ENCODE measurements around the gene CDKN1A.

The CDKN1A gene

DNA sequence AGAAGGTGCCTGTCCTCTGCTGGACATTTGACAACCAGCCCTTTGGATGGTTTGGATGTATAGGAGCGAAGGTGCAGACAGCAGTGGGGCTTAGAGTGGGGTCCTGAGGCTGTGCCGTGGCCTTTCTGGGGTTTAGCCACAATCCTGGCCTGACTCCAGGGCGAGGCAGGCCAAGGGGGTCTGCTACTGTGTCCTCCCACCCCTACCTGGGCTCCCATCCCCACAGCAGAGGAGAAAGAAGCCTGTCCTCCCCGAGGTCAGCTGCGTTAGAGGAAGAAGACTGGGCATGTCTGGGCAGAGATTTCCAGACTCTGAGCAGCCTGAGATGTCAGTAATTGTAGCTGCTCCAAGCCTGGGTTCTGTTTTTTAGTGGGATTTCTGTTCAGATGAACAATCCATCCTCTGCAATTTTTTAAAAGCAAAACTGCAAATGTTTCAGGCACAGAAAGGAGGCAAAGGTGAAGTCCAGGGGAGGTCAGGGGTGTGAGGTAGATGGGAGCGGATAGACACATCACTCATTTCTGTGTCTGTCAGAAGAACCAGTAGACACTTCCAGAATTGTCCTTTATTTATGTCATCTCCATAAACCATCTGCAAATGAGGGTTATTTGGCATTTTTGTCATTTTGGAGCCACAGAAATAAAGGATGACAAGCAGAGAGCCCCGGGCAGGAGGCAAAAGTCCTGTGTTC, 1.3 kb upstream of the CDKN1A start:
- DNase-seq (ENCODE audit: low read depth), result no peak

DNA sequence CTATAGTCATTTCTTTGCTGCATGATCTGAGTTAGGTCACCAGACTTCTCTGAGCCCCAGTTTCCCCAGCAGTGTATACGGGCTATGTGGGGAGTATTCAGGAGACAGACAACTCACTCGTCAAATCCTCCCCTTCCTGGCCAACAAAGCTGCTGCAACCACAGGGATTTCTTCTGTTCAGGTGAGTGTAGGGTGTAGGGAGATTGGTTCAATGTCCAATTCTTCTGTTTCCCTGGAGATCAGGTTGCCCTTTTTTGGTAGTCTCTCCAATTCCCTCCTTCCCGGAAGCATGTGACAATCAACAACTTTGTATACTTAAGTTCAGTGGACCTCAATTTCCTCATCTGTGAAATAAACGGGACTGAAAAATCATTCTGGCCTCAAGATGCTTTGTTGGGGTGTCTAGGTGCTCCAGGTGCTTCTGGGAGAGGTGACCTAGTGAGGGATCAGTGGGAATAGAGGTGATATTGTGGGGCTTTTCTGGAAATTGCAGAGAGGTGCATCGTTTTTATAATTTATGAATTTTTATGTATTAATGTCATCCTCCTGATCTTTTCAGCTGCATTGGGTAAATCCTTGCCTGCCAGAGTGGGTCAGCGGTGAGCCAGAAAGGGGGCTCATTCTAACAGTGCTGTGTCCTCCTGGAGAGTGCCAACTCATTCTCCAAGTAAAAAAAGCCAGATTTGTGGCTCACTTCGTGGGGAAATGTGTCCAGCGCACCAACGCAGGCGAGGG, 594 bp upstream of the CDKN1A start:
- DNase-seq (ENCODE audit: low read depth), result no peak

DNA sequence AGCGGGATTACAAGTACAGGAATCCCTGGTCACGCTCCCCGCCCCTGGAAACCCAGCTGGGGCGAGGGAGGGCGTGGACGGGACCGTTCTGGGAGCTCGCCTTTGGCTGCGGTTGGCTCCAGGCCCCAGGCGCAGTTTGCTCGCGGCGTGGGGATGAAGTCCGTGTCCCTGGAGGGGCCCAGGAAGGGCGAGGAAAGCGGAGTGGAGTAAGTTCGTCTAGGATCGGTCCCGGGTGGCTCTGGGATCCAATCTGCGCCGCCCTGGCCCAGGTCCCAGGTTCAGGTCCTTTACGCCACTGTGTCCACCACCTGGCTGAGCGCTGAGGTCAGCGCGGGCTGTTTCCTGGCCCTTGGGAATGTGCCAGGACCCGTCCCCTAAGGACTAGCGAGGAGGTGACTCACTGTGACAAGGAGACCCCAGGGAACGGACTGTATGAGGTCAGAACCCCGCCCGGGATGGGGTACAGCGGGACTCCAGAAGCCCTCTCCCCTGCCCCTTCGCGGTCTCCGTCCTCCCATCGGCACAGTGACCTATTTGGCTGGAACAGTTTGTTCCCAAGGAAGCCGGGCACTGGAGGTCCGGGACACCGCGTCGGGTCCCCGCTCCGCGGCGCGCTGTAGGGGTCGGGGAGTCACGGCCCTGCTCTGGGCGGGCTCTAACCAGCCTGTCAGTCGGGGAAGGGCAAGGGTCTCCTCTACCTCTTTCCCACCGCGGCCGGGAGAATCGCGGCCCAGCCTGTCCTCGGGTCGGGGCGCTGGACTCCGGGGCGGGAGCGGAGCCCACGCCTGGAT, 724 bp downstream of the CDKN1A start:
- DNase-seq (ENCODE audit: low read depth), result no peak

DNA sequence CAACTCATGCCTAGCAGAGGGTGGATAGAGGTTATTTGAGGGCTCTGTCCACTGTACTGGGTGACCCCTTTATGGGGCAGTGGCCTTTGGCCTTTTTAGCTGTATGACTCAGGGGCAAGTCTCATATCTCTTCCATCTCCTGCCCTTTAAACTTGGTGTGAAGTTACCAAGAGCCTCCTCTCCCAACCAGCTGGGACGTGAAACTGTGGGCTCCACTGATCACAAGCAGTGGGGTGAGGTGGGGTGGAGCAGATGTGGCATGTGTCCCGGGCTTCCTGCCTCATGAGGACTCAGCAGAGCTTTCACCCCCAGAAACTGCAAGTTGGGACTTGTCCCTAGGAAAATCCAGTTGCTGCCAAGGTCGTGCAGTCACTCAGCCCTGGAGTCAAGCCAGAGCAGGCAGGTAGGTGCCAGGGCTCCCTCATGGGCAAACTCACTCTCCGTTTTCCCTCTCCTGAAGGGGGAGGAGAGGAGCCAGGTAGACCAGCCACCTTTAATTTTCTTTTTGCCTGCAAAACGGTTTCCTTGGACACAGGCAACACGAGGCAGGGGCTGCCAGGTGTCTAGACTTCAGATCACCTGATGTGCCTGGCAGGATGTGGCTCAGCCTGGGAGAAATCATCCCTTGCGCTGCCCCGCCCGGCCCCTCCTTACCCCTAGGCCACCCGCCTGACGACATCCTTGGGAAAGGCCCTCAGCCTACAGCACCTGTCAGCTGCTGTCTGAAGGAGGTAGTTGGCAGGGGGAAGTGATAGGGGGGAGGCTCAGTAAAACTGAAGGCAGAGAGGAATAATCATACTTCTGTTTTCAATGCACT, 4.0 kb downstream of the CDKN1A start:
- no peak for DNase-seq (ENCODE audit: low read depth)

DNA sequence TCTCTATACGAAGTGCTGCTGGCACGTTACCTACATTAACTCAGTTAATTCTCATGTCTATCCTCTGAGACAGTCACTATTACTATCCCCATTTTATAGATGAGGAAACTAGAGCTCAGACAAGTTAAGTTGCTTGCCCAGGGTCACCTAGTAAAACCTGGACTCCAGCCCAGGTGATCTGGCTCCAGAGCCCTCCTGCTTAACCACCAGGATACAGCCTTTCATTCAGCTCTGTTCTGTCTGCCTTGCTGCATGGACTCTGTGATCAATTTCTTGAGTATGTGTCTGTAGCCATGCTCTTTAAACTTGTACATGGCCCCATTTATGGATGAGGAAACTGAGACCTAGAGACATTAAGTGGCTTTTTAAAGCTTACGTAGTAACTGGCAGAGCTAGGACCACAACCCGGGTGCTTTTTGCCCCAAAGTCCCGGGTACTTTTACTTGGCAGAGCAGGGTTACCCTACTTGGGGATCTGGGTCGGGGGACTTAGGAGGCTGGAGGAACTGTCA, 4.7 kb downstream of the CDKN1A start:
- no peak for DNase-seq (ENCODE audit: low read depth)

DNA sequence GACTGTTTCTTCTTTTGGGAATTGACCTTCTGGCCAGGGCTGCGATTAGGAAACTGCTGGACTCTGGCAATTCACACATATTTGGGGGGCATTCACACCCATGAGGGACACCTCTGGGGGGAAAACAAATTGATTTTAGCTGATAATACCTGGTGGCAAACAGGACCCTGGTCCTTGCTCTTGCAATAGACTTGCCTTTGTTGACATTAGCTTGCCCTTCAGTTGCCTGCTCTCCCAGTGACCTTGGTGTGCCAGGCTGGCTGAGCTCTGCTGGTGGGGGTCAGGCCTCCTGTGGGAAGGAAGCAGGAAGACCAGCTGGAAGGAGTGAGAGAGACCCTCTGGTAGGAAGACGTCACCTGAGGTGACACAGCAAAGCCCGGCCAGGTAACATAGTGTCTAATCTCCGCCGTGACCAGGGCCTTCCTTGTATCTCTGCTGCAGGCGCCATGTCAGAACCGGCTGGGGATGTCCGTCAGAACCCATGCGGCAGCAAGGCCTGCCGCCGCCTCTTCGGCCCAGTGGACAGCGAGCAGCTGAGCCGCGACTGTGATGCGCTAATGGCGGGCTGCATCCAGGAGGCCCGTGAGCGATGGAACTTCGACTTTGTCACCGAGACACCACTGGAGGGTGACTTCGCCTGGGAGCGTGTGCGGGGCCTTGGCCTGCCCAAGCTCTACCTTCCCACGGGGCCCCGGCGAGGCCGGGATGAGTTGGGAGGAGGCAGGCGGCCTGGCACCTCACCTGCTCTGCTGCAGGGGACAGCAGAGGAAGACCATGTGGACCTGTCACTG, 5.3 kb downstream of the CDKN1A start:
- no peak for DNase-seq (ENCODE audit: low read depth)

DNA sequence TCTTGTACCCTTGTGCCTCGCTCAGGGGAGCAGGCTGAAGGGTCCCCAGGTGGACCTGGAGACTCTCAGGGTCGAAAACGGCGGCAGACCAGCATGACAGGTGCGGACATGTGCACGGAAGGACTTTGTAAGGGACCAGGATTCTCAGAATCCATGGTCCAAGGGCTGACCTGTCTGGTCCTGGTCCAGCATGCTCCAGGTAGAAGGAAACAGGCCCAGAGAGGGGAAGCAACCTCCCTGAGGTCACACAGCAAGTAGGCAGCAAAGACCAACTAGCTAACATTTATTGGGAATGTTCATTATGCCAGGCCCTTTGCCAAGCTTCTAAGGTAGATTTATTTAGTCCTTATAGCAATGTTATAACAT, 5.9 kb downstream of the CDKN1A start:
- DNase-seq (ENCODE audit: low read depth), result no peak

DNA sequence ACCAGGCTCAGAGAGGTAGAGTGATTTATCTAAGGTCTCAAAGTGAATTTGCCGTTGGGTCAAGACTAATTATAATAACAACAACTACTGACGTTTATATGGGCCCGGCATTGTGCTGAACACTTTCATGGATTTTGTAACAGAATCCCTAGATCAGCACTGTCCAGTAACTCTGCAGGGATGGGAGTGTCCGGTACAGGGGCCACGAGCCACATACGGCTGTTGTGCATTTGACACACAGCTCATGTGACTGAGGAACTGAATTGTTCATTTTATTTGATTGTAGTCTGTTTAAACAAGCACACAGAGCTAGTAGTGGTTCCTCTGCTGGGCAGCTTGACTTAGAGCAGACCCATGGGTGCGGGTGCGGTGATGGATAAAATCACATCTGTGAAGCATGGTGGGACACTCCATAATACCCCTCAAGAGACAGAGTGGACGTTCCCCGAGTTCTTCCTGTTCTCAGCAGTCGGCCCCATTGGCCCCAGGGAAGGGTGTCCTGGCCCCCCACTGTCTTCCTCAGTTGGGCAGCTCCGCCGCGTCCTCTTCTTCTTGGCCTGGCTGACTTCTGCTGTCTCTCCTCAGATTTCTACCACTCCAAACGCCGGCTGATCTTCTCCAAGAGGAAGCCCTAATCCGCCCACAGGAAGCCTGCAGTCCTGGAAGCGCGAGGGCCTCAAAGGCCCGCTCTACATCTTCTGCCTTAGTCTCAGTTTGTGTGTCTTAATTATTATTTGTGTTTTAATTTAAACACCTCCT, 6.8 kb downstream of the CDKN1A start:
- DNase-seq (ENCODE audit: low read depth), result no peak

DNA sequence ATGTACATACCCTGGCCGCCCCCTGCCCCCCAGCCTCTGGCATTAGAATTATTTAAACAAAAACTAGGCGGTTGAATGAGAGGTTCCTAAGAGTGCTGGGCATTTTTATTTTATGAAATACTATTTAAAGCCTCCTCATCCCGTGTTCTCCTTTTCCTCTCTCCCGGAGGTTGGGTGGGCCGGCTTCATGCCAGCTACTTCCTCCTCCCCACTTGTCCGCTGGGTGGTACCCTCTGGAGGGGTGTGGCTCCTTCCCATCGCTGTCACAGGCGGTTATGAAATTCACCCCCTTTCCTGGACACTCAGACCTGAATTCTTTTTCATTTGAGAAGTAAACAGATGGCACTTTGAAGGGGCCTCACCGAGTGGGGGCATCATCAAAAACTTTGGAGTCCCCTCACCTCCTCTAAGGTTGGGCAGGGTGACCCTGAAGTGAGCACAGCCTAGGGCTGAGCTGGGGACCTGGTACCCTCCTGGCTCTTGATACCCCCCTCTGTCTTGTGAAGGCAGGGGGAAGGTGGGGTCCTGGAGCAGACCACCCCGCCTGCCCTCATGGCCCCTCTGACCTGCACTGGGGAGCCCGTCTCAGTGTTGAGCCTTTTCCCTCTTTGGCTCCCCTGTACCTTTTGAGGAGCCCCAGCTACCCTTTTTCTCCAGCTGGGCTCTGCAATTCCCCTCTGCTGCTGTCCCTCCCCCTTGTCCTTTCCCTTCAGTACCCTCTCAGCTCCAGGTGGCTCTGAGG, 7.6 kb downstream of the CDKN1A start:
- no peak for DNase-seq (ENCODE audit: low read depth)

DNA sequence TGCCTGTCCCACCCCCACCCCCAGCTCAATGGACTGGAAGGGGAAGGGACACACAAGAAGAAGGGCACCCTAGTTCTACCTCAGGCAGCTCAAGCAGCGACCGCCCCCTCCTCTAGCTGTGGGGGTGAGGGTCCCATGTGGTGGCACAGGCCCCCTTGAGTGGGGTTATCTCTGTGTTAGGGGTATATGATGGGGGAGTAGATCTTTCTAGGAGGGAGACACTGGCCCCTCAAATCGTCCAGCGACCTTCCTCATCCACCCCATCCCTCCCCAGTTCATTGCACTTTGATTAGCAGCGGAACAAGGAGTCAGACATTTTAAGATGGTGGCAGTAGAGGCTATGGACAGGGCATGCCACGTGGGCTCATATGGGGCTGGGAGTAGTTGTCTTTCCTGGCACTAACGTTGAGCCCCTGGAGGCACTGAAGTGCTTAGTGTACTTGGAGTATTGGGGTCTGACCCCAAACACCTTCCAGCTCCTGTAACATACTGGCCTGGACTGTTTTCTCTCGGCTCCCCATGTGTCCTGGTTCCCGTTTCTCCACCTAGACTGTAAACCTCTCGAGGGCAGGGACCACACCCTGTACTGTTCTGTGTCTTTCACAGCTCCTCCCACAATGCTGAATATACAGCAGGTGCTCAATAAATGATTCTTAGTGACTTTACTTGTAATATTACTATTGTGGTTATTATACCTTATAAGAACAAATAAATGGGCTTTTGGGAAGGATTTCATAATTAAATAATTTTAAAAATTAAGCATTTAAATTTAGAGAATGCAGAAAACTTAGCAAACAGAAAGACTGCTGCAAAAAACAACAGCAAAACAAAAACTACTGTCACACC, 8.4 kb downstream of the CDKN1A start:
- no peak for DNase-seq (ENCODE audit: low read depth)

DNA sequence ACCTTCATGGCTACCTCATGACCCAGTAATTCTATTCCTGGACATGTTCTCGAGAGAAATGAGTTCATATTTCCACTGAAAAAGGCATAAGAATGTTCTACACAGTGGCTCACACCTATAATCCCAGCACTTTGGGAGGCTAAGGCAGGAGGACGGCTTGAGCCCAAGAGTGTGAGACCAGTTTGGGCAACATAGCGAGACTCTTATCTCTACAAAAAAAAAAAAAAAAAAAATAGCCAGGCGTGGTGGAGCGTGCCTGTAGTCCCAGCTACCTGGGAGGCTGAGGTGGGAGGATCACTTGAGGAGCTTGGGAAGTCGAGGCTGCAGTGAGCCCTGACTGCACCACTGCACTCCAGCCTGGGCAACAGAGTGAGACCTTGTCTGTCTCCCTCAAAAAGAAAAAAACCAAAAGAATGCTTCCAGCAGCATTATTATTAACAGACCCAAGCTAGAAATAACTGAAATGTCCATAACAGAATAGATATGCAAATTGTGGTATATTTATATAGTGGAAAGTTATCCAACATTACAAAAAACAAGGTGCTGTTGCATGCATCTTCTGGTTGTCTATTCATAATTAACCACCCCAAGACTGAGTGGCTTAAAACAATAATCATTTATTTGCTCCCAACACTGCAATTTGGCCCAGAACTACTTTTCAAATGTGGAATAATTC, 9.7 kb downstream of the CDKN1A start:
- DNase-seq (ENCODE audit: low read depth), result no peak

DNA sequence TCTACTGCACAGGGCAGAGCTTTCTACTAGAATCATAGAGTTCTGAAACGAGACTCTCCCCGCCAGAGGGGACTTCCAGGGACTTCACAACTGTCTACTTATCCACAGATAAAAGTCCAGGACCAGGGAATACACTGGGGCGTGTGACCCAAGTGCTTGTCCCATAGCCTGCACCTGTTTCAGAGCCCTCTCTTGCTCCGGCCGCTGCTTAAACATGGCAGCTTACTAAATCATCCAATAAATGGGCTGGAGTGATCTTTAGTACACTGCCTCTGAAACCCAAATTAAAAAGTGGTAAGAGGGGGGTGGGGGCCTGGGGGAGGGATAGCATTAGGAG, 10.2 kb downstream of the CDKN1A start:
- DNase-seq (ENCODE audit: low read depth), result no peak

DNA sequence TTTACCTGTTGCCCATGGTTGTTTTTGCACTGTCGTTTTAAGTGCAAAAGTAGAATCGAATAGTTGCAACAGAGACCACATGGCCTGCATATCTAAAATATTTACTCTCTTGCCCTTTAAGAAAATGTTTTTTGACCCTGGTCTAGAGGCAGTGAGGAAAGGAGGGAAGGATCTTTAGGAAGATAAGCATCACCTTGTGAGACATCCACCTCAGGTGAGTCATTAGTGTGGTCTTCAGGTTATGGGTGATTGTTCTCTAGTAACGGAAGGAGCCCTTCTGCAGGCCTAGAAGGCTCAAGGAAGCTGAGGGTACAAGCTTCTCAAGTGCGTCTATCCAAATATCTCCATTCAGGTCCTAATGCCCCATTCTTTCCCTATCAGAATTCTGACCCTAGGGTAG, 12.5 kb downstream of the CDKN1A start:
- no peak for DNase-seq (ENCODE audit: low read depth)

DNA sequence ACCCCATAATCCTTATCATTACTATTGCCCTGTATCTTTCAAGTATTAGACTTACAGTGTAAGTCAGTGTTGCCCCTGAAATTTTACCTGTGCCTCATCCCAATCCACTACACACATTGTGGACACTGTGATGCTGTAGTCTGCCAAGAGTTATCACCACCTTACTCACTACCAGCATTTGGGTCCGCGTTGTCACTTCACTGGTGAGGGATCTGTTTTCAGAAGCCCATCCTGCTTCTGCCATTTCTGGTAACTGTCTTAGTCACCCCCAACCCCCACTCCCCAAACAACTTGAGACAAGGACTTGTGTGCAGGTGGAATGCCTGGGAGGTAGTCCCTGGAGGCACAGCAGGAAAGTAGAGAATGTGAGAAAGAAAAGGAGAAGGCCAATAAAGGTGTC, 13.1 kb downstream of the CDKN1A start:
- no peak for DNase-seq (ENCODE audit: low read depth)

DNA sequence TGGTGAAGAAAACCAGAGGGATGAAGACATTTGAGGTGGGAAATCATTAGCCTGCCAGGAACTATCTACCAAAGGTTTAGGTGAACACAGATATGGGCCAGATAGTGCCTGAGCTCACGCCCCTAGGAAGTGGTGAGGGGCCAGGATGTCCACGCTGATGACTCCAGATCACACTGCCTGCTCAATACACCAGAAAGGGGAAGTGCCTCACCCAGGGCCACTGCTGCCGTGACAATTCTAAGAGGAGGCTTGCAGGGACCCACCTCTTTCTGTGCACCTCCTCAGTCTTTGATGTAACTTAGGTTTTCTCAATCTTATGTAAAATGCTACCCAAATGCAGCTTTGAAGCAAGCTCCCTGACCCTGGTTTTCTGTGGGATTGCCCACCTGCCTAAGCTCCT, 13.7 kb downstream of the CDKN1A start:
- no peak for DNase-seq (ENCODE audit: low read depth)

DNA sequence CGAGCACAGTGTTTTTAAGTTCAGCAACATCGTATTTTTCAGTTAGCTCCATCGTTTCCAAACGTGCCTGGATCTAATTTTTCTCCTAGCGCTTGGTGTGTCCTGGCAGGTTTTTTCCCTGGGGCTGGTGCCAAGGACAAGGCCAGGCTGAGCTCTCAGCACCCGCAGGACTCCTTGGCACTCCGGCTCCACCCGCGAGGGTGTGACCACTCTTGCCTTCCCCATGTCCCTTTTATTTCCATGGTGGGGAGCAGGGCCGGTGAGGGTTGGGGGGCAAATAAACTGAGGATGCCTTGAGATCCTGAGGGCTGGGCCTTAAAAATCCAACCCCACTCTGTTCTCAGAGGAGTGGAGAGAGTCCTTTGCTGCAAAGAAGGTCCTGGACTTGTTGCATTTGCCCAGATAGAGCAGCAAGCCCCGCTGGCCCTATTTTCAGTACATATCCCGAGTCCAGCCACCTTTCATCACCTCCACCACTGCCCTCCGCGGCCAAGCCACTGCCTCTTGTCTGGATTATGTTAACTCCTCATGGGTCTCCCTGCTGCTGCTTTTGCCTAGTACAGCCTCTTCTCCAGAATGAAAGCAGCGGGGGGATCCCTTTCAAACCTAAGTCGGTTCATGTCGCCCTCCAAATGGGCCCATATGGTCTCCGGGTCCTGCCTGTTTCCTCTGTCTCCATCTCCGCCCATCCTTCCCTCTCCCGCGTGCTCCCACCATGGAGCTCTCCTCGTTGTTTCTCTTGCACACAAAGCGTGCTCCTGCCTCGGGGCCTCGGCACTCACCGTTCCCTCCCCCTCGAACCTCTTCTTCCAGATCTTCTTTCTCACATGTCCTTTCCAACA, 14.6 kb downstream of the CDKN1A start:
- DNase-seq (ENCODE audit: low read depth), result no peak

DNA sequence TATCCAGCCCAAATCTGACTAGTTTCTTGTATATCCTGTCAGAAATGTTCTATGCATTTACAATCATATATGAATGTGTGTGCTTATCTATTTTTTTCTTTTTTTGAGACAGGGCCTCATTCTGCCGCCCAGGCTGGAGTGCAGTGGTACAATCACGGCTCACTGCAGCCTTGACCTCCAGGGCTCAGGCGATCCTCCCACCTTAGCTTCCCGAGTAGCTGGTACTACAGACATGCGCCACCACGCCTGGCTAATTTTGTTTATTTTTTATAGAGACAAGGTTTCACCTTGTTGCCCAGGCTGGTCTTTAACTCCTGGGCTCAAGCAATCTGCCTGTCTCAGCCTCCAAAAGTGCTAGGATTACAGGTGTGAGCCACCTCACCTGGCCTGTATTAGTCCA, 16.1 kb downstream of the CDKN1A start:
- no peak for DNase-seq (ENCODE audit: low read depth)
